ENCODE results near the gene ATP9A. TPM values are rescaled to one million over a fixed set of nuclear protein-coding genes. Genes with fewer than 3 reads are reported as not detected.

ATP9A gene
- total and polyA plus RNA-seq, 12 donors: 3.4 to 32.1 (median 24.6) TPM

DNA sequence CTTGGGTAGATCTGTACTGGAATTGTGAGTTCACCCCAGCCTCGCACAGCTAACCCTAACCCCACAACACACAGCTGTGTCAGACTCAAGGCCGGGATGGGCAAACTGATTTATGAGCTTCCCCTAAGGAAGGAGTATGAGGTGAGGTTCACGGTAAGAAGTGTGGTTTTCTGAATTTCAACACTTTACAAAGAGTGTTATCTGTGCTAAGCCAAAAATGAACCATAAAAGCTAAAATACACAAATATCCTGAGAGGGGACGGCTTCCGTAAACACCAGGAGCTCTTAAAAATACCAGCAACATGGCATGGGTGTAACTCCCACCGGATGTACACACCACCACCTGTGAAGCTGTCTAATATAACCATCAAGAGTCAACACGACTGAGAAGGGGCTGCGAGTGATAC lies 101.2 kb downstream of the ATP9A start:
- H3K4me1 ChIP-seq: peaks cover 0 to 2% (median 0%) of the 10 kb centered on the region in 9 donors
- H3K4me3 ChIP-seq: no peak overlapping the region
- TF ChIP-seq, protein P1, sequence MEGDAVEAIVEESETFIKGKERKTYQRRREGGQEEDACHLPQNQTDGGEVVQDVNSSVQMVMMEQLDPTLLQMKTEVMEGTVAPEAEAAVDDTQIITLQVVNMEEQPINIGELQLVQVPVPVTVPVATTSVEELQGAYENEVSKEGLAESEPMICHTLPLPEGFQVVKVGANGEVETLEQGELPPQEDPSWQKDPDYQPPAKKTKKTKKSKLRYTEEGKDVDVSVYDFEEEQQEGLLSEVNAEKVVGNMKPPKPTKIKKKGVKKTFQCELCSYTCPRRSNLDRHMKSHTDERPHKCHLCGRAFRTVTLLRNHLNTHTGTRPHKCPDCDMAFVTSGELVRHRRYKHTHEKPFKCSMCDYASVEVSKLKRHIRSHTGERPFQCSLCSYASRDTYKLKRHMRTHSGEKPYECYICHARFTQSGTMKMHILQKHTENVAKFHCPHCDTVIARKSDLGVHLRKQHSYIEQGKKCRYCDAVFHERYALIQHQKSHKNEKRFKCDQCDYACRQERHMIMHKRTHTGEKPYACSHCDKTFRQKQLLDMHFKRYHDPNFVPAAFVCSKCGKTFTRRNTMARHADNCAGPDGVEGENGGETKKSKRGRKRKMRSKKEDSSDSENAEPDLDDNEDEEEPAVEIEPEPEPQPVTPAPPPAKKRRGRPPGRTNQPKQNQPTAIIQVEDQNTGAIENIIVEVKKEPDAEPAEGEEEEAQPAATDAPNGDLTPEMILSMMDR (IDR thresholded peaks at IDR 0.05): no peak
- H3K27me3 ChIP-seq: no peaks in the 10 kb centered on the region
- ATAC-seq (no peak), DNase-seq (no peak)
- 88 to 94% methylated on average over 8 of the region's 8 CpGs for WGBS, 2 donors
- no peaks in the 10 kb centered on the region for H3K9me3 ChIP-seq
- H3K36me3 ChIP-seq: peaks cover 0 to 67% (median 0%) of the 10 kb centered on the region in 9 donors
- no peak overlapping the region for H3K27ac ChIP-seq
- intact Hi-C loops (cut with DNase I): no loop called here

DNA sequence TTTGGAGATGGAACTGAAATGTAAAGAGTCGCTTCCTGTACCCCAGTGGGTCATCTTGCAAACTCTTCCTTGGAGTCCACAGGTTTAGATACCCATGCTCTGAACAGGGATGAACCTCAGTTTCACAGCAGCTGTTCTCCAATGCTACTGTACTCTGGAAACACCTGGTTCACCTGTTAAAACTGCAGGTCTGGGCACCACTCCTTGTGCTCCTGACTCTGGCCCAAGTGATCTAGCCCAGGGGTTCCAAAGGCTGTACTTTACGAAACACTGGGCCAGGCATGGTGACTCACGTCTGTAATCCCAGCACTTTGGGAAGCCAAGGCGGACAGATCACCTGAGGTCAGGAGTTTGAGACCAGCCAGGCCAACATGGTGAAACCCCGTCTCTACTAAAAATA lies 102.1 kb downstream of the ATP9A start:
- TF ChIP-seq, protein P1 (IDR thresholded peaks at IDR 0.05): no peak
- Histone ChIP-seq H3K9me3 (no peaks in the 10 kb centered on the region), H3K36me3 (peaks cover 0 to 58% (median 0%) of the 10 kb centered on the region in 9 donors), H3K27me3 (no peaks in the 10 kb centered on the region), H3K27ac (no peak overlapping the region), H3K4me1 (peaks cover 0 to 10% (median 0%) of the 10 kb centered on the region in 9 donors), H3K4me3 (no peak overlapping the region)
- intact Hi-C loops (cut with DNase I): no loop called here
- no peak for DNase-seq
- ATAC-seq: no peak
- 93 to 96% methylated on average over 5 of the region's 5 CpGs for WGBS, 2 donors

DNA sequence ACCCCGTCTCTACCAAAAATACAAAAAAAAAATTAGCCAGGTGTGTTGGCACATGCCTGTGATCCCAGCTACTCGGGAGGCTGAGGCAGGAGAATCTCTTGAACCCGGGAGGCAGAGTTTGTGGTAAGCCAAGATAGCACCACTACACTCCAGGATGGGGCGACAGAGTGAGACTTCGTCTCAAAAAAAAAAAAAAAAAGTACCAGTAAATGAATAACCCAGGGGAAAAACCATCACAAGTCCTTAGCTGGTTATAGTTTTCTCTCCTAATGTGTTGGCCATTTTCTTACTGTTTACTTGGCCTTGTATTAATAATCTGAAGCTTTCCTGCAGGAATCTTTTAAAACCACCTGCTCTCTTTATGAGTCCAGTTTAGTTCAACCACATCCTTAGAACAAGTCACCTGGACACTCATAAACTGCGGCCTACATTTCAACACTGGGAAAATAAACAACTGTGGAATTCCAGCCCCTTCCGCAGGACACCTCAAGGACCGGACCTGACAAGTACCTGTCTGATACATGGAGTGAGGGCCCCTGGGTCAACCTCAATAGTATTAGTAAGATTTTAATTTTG lies 102.6 kb downstream of the ATP9A start:
- intact Hi-C loops (cut with DNase I): no loop called here
- Histone ChIP-seq H3K4me1 (peaks cover 0 to 14% (median 0%) of the 10 kb centered on the region in 9 donors), H3K27me3 (no peaks in the 10 kb centered on the region), H3K9me3 (no peaks in the 10 kb centered on the region), H3K36me3 (peaks cover 0 to 53% (median 0%) of the 10 kb centered on the region in 9 donors), H3K27ac (no peak overlapping the region), H3K4me3 (no peak overlapping the region)
- WGBS, 2 donors: 94 to 96% methylated on average over 8 of the region's 8 CpGs
- no peak for DNase-seq
- no peak for ATAC-seq
- TF ChIP-seq, protein P1 (IDR thresholded peaks at IDR 0.05): no peak

DNA sequence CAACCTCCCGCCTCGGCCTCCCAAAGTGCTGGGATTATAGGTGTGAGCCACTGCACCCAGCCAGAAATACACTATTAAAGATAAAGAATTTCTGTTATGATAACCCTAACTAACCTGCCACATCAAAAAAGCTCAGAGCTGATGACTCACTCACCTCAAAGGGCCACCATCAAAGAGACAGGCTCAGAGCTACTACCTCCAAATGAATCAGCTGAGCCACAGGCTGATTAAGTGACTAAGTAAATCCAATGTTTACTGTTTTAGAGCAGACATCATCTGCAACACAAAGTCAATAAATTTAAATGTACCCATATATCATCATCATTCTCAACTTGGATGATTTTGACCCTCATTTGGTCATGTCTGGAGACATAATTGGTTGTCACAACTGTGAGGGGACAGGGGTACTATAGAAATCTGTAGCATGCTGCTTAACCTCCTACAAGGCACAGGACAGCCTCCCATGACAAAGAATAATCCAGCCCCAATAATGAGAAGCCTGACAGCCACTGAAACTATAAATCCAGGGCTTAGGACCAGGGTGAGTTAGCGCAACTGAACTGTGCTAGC lies 106.5 kb downstream of the ATP9A start:
- TF ChIP-seq, protein P1 (IDR thresholded peaks at IDR 0.05): no peak
- ATAC-seq (no peak), DNase-seq (no peak)
- Histone ChIP-seq H3K4me3 (no peak overlapping the region), H3K4me1 (peaks cover 0 to 17% (median 0%) of the 10 kb centered on the region in 9 donors), H3K27me3 (no peaks in the 10 kb centered on the region), H3K27ac (no peak overlapping the region), H3K36me3 (peaks cover 0 to 32% (median 0%) of the 10 kb centered on the region in 9 donors), H3K9me3 (no peaks in the 10 kb centered on the region)
- 97 to 99% methylated on average over 3 of the region's 3 CpGs for WGBS, 2 donors
- intact Hi-C loops (cut with DNase I): no loop called here
